Measurements from ENCODE around the gene ZNF554. TPM values are rescaled to one million over a fixed set of nuclear protein-coding genes. Genes with fewer than 3 reads are reported as not detected.
"Not testable (repeated sequence)": the region's sequence is repeated elsewhere in the genome, so short reads cannot be mapped to it uniquely, and the experiment has no call there.

The ZNF554 gene
- total RNA-seq, 1 donor from 2014 or later, result 12.6 TPM

- no peaks in the 10 kb centered on the region for H3K27me3 Mint-ChIP-seq (ENCODE audit: low read depth)
- H3K27ac Mint-ChIP-seq, result no peak overlapping the region
- no peak overlapping the region for H3K4me3 Mint-ChIP-seq
- peaks cover 5% of the 10 kb centered on the region for H3K4me1 Mint-ChIP-seq
- no peak for DNase-seq (ENCODE audit: low spot score in 2 of 2, unreplicated experiment in 2 of 2)
- H3K9me3 Mint-ChIP-seq, result peaks cover 28% of the 10 kb centered on the region
- TF ChIP-seq CTCF (IDR thresholded peaks at IDR 0.05; ENCODE audit: unreplicated experiment), result no peak
- no peaks in the 10 kb centered on the region for H3K36me3 Mint-ChIP-seq
Observed at GRCh38 chr19:2869618-2870017, 50.0 kb downstream of the ZNF554 start.

- not testable (repeated sequence) for H3K36me3 Mint-ChIP-seq; H3K27me3 Mint-ChIP-seq (ENCODE audit: low read depth); H3K4me1 Mint-ChIP-seq; H3K4me3 Mint-ChIP-seq; H3K27ac Mint-ChIP-seq; DNase-seq (ENCODE audit: low spot score in 2 of 2, unreplicated experiment in 2 of 2)
- H3K9me3 Mint-ChIP-seq, result peaks cover 22% of the 10 kb centered on the region
Observed at GRCh38 chr19:2872175-2872574, 52.5 kb downstream of the ZNF554 start.

GRCh38 chr19:2877398-2878331, 58.0 kb downstream of the ZNF554 start:
- Mint-ChIP-seq H3K9me3 (peaks cover 16% of the 10 kb centered on the region), H3K27ac (no peak overlapping the region), H3K27me3 (ENCODE audit: low read depth) (no peaks in the 10 kb centered on the region), H3K4me1 (no peaks in the 10 kb centered on the region), H3K36me3 (peaks cover 2% of the 10 kb centered on the region), H3K4me3 (no peak overlapping the region)
- no peak for TF ChIP-seq CTCF (IDR thresholded peaks at IDR 0.05; ENCODE audit: unreplicated experiment)
- no peak for DNase-seq (ENCODE audit: low spot score in 2 of 2, unreplicated experiment in 2 of 2)

GRCh38 chr19:2883686-2884439, 64.2 kb downstream of the ZNF554 start:
- H3K27ac Mint-ChIP-seq, result no peak overlapping the region
- H3K9me3 Mint-ChIP-seq, result peaks cover 3% of the 10 kb centered on the region
- no peaks in the 10 kb centered on the region for H3K4me1 Mint-ChIP-seq
- H3K36me3 Mint-ChIP-seq, result peaks cover 2% of the 10 kb centered on the region
- TF ChIP-seq CTCF (IDR thresholded peaks at IDR 0.05; ENCODE audit: unreplicated experiment), result no peak
- no peaks in the 10 kb centered on the region for H3K27me3 Mint-ChIP-seq (ENCODE audit: low read depth)
- no peak overlapping the region for H3K4me3 Mint-ChIP-seq
- DNase-seq (ENCODE audit: low spot score in 2 of 2, unreplicated experiment in 2 of 2), result no peak

GRCh38 chr19:2885736-2886135, 66.1 kb downstream of the ZNF554 start:
- no peak for DNase-seq (ENCODE audit: low spot score in 2 of 2, unreplicated experiment in 2 of 2)
- no peak overlapping the region for H3K27ac Mint-ChIP-seq
- no peaks in the 10 kb centered on the region for H3K36me3 Mint-ChIP-seq
- no peaks in the 10 kb centered on the region for H3K4me1 Mint-ChIP-seq
- H3K27me3 Mint-ChIP-seq (ENCODE audit: low read depth), result no peaks in the 10 kb centered on the region
- TF ChIP-seq CTCF (IDR thresholded peaks at IDR 0.05; ENCODE audit: unreplicated experiment), result no peak
- no peak overlapping the region for H3K4me3 Mint-ChIP-seq
- H3K9me3 Mint-ChIP-seq, result no peaks in the 10 kb centered on the region

Other genes with a start within 250 kb of the ZNF554 start
- gene GNG7, start 117.2 kb upstream of the ZNF554 start, total RNA-seq, result 8.2 to 8.8 TPM (median 8.5 TPM) in 3 replicates
- gene DIRAS1, start 98.5 kb upstream of the ZNF554 start, total RNA-seq, result 3.0 to 3.5 TPM (median 3.2 TPM) in 3 replicates
- 27.5 to 29.7 TPM (median 28.8 TPM) in 3 replicates for gene SLC39A3, start 79.9 kb upstream of the ZNF554 start, total RNA-seq
- gene SGTA, start 36.6 kb upstream of the ZNF554 start, total RNA-seq, result 58.2 to 64.0 TPM (median 61.3 TPM) in 3 replicates
- gene THOP1, start 34.4 kb upstream of the ZNF554 start, total RNA-seq, result 74.1 to 80.8 TPM (median 79.5 TPM) in 3 replicates
- gene ZNF555, start 21.6 kb downstream of the ZNF554 start, total RNA-seq, result 10.6 to 12.9 TPM (median 10.6 TPM) in 3 replicates
- gene ZNF556, start 47.5 kb downstream of the ZNF554 start, total RNA-seq, result 0.05 to 0.11 TPM (median 0.09 TPM) in 3 replicates
- gene ZNF57, start 81.1 kb downstream of the ZNF554 start, total RNA-seq, result 3.9 to 4.5 TPM (median 4.1 TPM) in 3 replicates
- 7.8 to 9.9 TPM (median 7.9 TPM) in 3 replicates for gene ZNF77, start 125.1 kb downstream of the ZNF554 start, total RNA-seq
- gene TLE6, start 157.7 kb downstream of the ZNF554 start, total RNA-seq, result 4.3 to 7.6 TPM (median 6.9 TPM) in 3 replicates
- 101 to 103 TPM (median 101 TPM) in 3 replicates for gene TLE2, start 209.4 kb downstream of the ZNF554 start, total RNA-seq
- 411 to 417 TPM (median 413 TPM) in 3 replicates for gene TLE5, start 242.6 kb downstream of the ZNF554 start, total RNA-seq